Hematopoietic multipotent progenitor cell treated with erythropoietin and hydrocortisone succinate and interleukin-3 and kit ligand, for 4 days (in vitro differentiated cells): ENCODE data around the gene DNAH9.
A peak's percentile ranks its signal among the peaks of the same experiment; 100 is the strongest.

Source experiments
- DNase-seq: peaks from one replicate; pipeline ENCODE4 v3.0.0-alpha.2; 2015

The DNAH9 gene

DNA sequence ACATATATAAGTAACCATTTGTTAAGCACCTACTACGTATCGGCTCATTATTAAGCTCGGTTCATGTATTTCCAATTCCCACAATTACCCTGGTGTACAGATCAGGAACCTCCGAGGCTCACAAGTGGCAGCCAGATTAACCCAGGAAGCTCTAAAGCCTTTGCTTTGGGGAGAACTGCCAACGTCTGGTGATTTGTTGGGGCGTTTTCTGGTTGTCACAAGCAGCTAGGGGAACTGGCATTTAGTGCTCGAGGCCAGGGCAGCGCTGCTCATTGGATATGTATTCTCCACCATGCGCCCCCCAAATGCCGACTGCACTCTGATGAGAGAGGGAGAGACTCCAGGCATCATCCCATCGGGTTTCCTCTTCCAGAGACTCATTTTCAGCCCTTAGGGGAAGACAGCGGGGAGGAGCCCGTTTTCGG, 398.5 kb downstream of the DNAH9 start:
- peak; percentile 91 for DNase-seq

- DNase-seq = peak; percentile 98
These were observed 399.1 kb downstream of the DNAH9 start, which contains the start of gene ZNF18 for GRCh38 chr17:11997147-11997971. Gene ZNF18 (minus strand): TSS chr17:11997475. CDS start chr17:11992829, 4,646 bp downstream.

GRCh38 chr17:11997972-11998233, 399.6 kb downstream of the DNAH9 start:
- no peak for DNase-seq

- DNase-seq = no peak
These were observed 401.4 kb downstream of the DNAH9 start for GRCh38 chr17:11999696-12000095.

DNA sequence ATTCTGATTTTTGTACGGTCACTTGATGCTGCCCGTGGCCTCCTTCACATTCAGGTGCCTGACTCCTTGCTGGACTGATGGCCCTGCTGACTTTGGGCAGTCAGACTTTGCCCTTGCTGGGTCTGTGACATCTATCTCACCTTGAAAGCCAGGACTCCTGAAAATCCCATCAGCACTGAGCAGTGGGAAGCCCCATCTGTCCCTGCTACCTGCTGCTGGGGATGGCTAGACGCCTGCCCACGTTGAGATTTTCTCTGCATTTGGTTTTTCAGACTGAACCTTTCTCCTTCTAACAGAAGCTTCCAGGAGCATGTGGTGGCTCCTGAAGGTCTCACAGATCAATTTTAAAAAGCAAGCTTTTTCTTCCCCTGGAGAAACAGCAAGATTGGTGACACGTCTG, 409.2 kb downstream of the DNAH9 start:
- no peak for DNase-seq
